Fibroblast of mammary gland (primary cell): ENCODE data around the gene ATP4B.

Experiments used
- DNase-seq: peaks from one replicate; pipeline ENCODE4 v3.0.0-alpha.2; 2010; ENCODE audit warnings: low read depth
- H3K4me3 ChIP-seq: 2 replicates; pipeline ENCODE4 v1.5.1; 2011; ENCODE audit warnings: low read depth, mild to moderate bottlenecking, low read length, moderate library complexity; ENCODE audit not compliant: control insufficient read depth
- CTCF ChIP-seq: conservative IDR thresholded peaks from 2 replicates; pipeline ENCODE4 v1.5.1; 2011; ENCODE audit warnings: low read depth, low read length, inconsistent platforms; ENCODE audit not compliant: control insufficient read depth, insufficient read depth

ATP4B gene

GRCh38 chr13:113632706-113633484 lies 25.1 kb downstream of the ATP4B start:
- no peak overlapping the region for H3K4me3 ChIP-seq
- no peak for DNase-seq
- no peak for TF ChIP-seq CTCF

GRCh38 chr13:113631341-113632095 lies 26.5 kb downstream of the ATP4B start:
- DNase-seq: no peak
- no peak for TF ChIP-seq CTCF

GRCh38 chr13:113630804-113631203 lies 27.2 kb downstream of the ATP4B start:
- no peak for TF ChIP-seq CTCF
- DNase-seq: no peak
- H3K4me3 ChIP-seq: no peak overlapping the region

More at GRCh38 chr13:113631341-113632095, 26.5 kb downstream of the ATP4B start:
- H3K4me3 ChIP-seq: no peak overlapping the region

GRCh38 chr13:113630296-113630695 lies 27.7 kb downstream of the ATP4B start:
- TF ChIP-seq CTCF: no peak

GRCh38 chr13:113629866-113630265 lies 28.1 kb downstream of the ATP4B start:
- DNase-seq: no peak
- no peak for TF ChIP-seq CTCF
- no peak overlapping the region for H3K4me3 ChIP-seq

More at GRCh38 chr13:113630296-113630695, 27.7 kb downstream of the ATP4B start:
- no peak overlapping the region for H3K4me3 ChIP-seq
- DNase-seq: no peak

GRCh38 chr13:113628291-113629270 lies 29.4 kb downstream of the ATP4B start:
- H3K4me3 ChIP-seq: no peak overlapping the region
- DNase-seq: no peak
- no peak for TF ChIP-seq CTCF
